ENCODE data around the gene OR51A2.

The OR51A2 gene

DNA sequence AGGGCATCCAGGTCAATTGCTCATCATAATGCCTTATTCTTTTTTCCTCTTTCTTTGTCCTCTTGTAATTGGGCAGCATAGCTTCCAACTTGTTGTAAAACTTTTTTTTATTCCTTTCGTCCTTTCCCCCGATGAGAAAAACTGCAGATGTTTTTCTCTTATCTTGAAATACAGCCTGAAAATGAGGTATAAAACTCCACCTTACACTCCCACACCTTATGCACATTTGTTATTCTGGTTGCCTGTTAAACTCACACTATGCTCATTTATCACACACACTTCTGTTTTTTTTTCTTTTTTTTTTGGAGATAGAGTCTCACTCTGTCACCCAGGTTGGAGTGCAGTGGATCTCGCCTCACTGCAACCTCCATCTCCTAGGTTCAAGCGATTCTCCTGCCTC, 1.9 kb upstream of the OR51A2 start:
- Histone ChIP-seq H3K4me1 (ENCODE audit: control insufficient read depth in 1 of 2, insufficient read depth in 2 of 2, low read length in 2 of 2) (no peaks in the 10 kb centered on the region), H3K36me3 (ENCODE audit: control insufficient read depth in 1 of 2, insufficient read depth in 2 of 2, low read length in 2 of 2) (no peaks in the 10 kb centered on the region), H3K9ac (ENCODE audit: low read depth in 1 of 2, low read length in 2 of 2) (no peak overlapping the region), H3K27me3 (ENCODE audit: control insufficient read depth in 1 of 2, insufficient read depth in 2 of 2, low read length in 2 of 2) (no peaks in the 10 kb centered on the region), H3K4me3 (ENCODE audit: low read depth in 1 of 2, low read length in 2 of 2) (no peak overlapping the region), H3K27ac (ENCODE audit: low read depth, low read length) (no peak overlapping the region), H3K9me3 (ENCODE audit: control insufficient read depth in 1 of 2, low read length in 2 of 2) (no peaks in the 10 kb centered on the region)

GRCh38 chr11:4947505-4947904, 8.0 kb downstream of the OR51A2 start, which contains the start of gene OR51A4:
Gene OR51A4 (minus strand): TSS chr11:4947605. CDS start chr11:4947100, 505 bp downstream.
- Histone ChIP-seq H3K27me3 (ENCODE audit: control insufficient read depth in 1 of 2, insufficient read depth in 2 of 2, low read length in 2 of 2) (no peaks in the 10 kb centered on the region), H3K27ac (ENCODE audit: low read depth, low read length) (no peak within 1 kb of the TSS)

DNA sequence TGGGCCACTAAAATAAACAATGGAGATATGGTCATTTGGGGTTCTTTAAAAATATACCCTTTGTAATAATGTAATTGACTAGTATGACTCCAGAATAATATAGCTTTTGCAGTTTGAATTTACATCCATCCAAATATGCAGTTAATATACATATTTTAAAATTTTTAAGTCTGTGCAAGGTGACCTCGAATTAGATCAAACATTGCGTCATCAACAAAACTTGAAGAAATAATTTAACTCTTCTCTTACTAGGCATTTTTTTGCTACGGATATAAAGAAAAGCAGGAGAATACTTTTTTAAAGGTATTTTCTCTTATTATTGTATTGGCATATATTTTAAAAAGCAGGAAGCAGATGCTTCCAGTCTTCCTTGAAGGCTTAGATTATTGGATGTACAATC, 18.8 kb downstream of the OR51A2 start:
- Histone ChIP-seq H3K27me3 (ENCODE audit: control insufficient read depth in 1 of 2, insufficient read depth in 2 of 2, low read length in 2 of 2) (no peaks in the 10 kb centered on the region), H3K4me3 (ENCODE audit: low read depth in 1 of 2, low read length in 2 of 2) (no peak overlapping the region), H3K9ac (ENCODE audit: low read depth in 1 of 2, low read length in 2 of 2) (no peak overlapping the region), H3K36me3 (ENCODE audit: control insufficient read depth in 1 of 2, insufficient read depth in 2 of 2, low read length in 2 of 2) (no peaks in the 10 kb centered on the region), H3K4me1 (ENCODE audit: control insufficient read depth in 1 of 2, insufficient read depth in 2 of 2, low read length in 2 of 2) (no peaks in the 10 kb centered on the region), H3K9me3 (ENCODE audit: control insufficient read depth in 1 of 2, low read length in 2 of 2) (no peaks in the 10 kb centered on the region), H3K27ac (ENCODE audit: low read depth, low read length) (no peak overlapping the region)

More at GRCh38 chr11:4947505-4947904, 8.0 kb downstream of the OR51A2 start, which contains the start of gene OR51A4:
- Histone ChIP-seq H3K9me3 (ENCODE audit: control insufficient read depth in 1 of 2, low read length in 2 of 2) (no peaks in the 10 kb centered on the region), H3K4me3 (ENCODE audit: low read depth in 1 of 2, low read length in 2 of 2) (no peak within 1 kb of the TSS), H3K36me3 (ENCODE audit: control insufficient read depth in 1 of 2, insufficient read depth in 2 of 2, low read length in 2 of 2) (no peaks in the 10 kb centered on the region), H3K4me1 (ENCODE audit: control insufficient read depth in 1 of 2, insufficient read depth in 2 of 2, low read length in 2 of 2) (no peaks in the 10 kb centered on the region), H3K9ac (ENCODE audit: low read depth in 1 of 2, low read length in 2 of 2) (no peak within 1 kb of the TSS)

- no peak overlapping the region for H3K27ac ChIP-seq (ENCODE audit: low read depth, low read length)
- no peaks in the 10 kb centered on the region for H3K9me3 ChIP-seq (ENCODE audit: control insufficient read depth in 1 of 2, low read length in 2 of 2)
- H3K36me3 ChIP-seq (ENCODE audit: control insufficient read depth in 1 of 2, insufficient read depth in 2 of 2, low read length in 2 of 2) = no peaks in the 10 kb centered on the region
- no peak overlapping the region for H3K4me3 ChIP-seq (ENCODE audit: low read depth in 1 of 2, low read length in 2 of 2)
- no peaks in the 10 kb centered on the region for H3K27me3 ChIP-seq (ENCODE audit: control insufficient read depth in 1 of 2, insufficient read depth in 2 of 2, low read length in 2 of 2)
- no peak overlapping the region for H3K9ac ChIP-seq (ENCODE audit: low read depth in 1 of 2, low read length in 2 of 2)
- H3K4me1 ChIP-seq (ENCODE audit: control insufficient read depth in 1 of 2, insufficient read depth in 2 of 2, low read length in 2 of 2) = no peaks in the 10 kb centered on the region
These were observed 22.8 kb downstream of the OR51A2 start for GRCh38 chr11:4932751-4933150.

DNA sequence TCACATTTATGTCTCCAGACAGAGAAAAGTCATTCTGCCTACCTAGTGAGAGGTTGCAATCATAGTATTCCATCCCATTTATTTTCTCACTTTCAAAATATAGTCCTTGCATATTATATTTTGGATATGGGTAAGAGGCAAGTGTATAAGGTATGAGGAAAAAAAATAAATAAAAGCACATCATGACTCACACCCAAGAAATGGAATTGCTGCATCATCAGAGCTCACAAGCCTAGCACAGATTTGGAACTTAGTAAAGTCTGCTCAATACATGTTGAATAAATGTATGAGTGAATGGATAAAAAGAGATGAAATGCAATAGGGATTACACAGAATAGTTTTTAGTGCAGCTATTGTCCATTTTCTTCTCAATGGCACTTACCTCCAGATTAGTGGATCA, 28.9 kb downstream of the OR51A2 start:
- no peaks in the 10 kb centered on the region for H3K36me3 ChIP-seq (ENCODE audit: control insufficient read depth in 1 of 2, insufficient read depth in 2 of 2, low read length in 2 of 2)
- H3K9ac ChIP-seq (ENCODE audit: low read depth in 1 of 2, low read length in 2 of 2) = no peak overlapping the region
- H3K9me3 ChIP-seq (ENCODE audit: control insufficient read depth in 1 of 2, low read length in 2 of 2) = no peaks in the 10 kb centered on the region
- H3K4me3 ChIP-seq (ENCODE audit: low read depth in 1 of 2, low read length in 2 of 2) = no peak overlapping the region
- H3K27ac ChIP-seq (ENCODE audit: low read depth, low read length) = no peak overlapping the region
- H3K27me3 ChIP-seq (ENCODE audit: control insufficient read depth in 1 of 2, insufficient read depth in 2 of 2, low read length in 2 of 2) = no peaks in the 10 kb centered on the region
- H3K4me1 ChIP-seq (ENCODE audit: control insufficient read depth in 1 of 2, insufficient read depth in 2 of 2, low read length in 2 of 2) = no peaks in the 10 kb centered on the region

- no peaks in the 10 kb centered on the region for H3K27me3 ChIP-seq (ENCODE audit: control insufficient read depth in 1 of 2, insufficient read depth in 2 of 2, low read length in 2 of 2)
- no peak within 1 kb of the TSS for H3K4me3 ChIP-seq (ENCODE audit: low read depth in 1 of 2, low read length in 2 of 2)
- H3K9me3 ChIP-seq (ENCODE audit: control insufficient read depth in 1 of 2, low read length in 2 of 2) = no peaks in the 10 kb centered on the region
- H3K27ac ChIP-seq (ENCODE audit: low read depth, low read length) = no peak within 1 kb of the TSS
- no peak within 1 kb of the TSS for H3K9ac ChIP-seq (ENCODE audit: low read depth in 1 of 2, low read length in 2 of 2)
- no peaks in the 10 kb centered on the region for H3K4me1 ChIP-seq (ENCODE audit: control insufficient read depth in 1 of 2, insufficient read depth in 2 of 2, low read length in 2 of 2)
- H3K36me3 ChIP-seq (ENCODE audit: control insufficient read depth in 1 of 2, insufficient read depth in 2 of 2, low read length in 2 of 2) = no peaks in the 10 kb centered on the region
These were observed 31.3 kb downstream of the OR51A2 start, which contains the start of gene OR51G1 for GRCh38 chr11:4924239-4924638. Gene OR51G1 (minus strand): TSS chr11:4924339. CDS start chr11:4924339, 0 bp downstream.

- no peak overlapping the region for H3K4me3 ChIP-seq (ENCODE audit: low read depth in 1 of 2, low read length in 2 of 2)
- H3K9ac ChIP-seq (ENCODE audit: low read depth in 1 of 2, low read length in 2 of 2) = no peak overlapping the region
- no peaks in the 10 kb centered on the region for H3K9me3 ChIP-seq (ENCODE audit: control insufficient read depth in 1 of 2, low read length in 2 of 2)
- H3K27ac ChIP-seq (ENCODE audit: low read depth, low read length) = no peak overlapping the region
- H3K4me1 ChIP-seq (ENCODE audit: control insufficient read depth in 1 of 2, insufficient read depth in 2 of 2, low read length in 2 of 2) = no peaks in the 10 kb centered on the region
- no peaks in the 10 kb centered on the region for H3K36me3 ChIP-seq (ENCODE audit: control insufficient read depth in 1 of 2, insufficient read depth in 2 of 2, low read length in 2 of 2)
- H3K27me3 ChIP-seq (ENCODE audit: control insufficient read depth in 1 of 2, insufficient read depth in 2 of 2, low read length in 2 of 2) = no peaks in the 10 kb centered on the region
These were observed 33.2 kb downstream of the OR51A2 start for GRCh38 chr11:4922304-4922703.

DNA sequence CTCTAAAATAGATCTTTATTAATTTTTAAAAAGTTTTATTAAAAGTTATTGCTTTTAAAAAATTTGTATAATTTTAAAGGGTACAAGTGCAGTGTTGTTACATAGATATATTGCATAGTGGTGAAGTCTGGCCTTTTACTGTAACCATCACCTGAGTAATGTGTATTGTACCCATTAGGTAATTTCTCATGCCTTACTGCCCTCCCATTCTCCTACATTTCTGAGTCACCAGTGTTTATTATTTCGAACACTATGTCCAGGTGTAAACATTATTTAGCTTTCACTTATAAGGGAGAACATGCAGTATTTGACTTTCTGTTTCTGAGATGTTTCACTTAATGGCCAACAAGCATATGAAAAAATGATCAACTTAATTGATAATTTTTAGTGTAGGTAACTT, 33.7 kb downstream of the OR51A2 start:
- H3K9ac ChIP-seq (ENCODE audit: low read depth in 1 of 2, low read length in 2 of 2) = no peak overlapping the region
- H3K27ac ChIP-seq (ENCODE audit: low read depth, low read length) = no peak overlapping the region
- no peaks in the 10 kb centered on the region for H3K36me3 ChIP-seq (ENCODE audit: control insufficient read depth in 1 of 2, insufficient read depth in 2 of 2, low read length in 2 of 2)
- H3K4me1 ChIP-seq (ENCODE audit: control insufficient read depth in 1 of 2, insufficient read depth in 2 of 2, low read length in 2 of 2) = no peaks in the 10 kb centered on the region
- no peak overlapping the region for H3K4me3 ChIP-seq (ENCODE audit: low read depth in 1 of 2, low read length in 2 of 2)
- no peaks in the 10 kb centered on the region for H3K27me3 ChIP-seq (ENCODE audit: control insufficient read depth in 1 of 2, insufficient read depth in 2 of 2, low read length in 2 of 2)
- H3K9me3 ChIP-seq (ENCODE audit: control insufficient read depth in 1 of 2, low read length in 2 of 2) = no peaks in the 10 kb centered on the region

DNA sequence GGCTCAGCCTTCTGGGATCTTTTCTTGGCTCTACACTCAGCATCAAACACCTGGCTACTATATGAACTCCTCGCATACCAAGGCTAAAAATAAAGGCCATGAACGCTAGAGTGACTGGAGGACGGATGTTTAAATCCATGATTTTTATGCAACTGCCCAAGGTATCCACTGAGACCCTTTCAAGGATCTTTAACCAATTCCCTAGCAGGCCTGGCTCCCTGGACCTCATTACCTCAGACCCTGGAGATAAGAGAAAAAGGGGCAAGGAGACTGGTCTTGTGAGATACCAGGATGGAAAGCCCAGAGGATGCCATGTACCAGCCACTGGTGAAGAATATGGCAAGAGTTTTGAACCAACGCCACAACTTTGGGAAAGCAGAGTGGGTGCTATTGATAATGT, 36.3 kb downstream of the OR51A2 start, which contains the start of gene OR51G2:
TSS of gene OR51G2 (minus strand) at position 101 of the 400 bp plus-strand sequence. CDS start 3,687 bp downstream, outside the sequence.
- H3K9ac ChIP-seq (ENCODE audit: low read depth in 1 of 2, low read length in 2 of 2) = no peak within 1 kb of the TSS
- no peaks in the 10 kb centered on the region for H3K36me3 ChIP-seq (ENCODE audit: control insufficient read depth in 1 of 2, insufficient read depth in 2 of 2, low read length in 2 of 2)
- H3K4me1 ChIP-seq (ENCODE audit: control insufficient read depth in 1 of 2, insufficient read depth in 2 of 2, low read length in 2 of 2) = no peaks in the 10 kb centered on the region
- H3K27me3 ChIP-seq (ENCODE audit: control insufficient read depth in 1 of 2, insufficient read depth in 2 of 2, low read length in 2 of 2) = no peaks in the 10 kb centered on the region
- H3K9me3 ChIP-seq (ENCODE audit: control insufficient read depth in 1 of 2, low read length in 2 of 2) = no peaks in the 10 kb centered on the region
- H3K27ac ChIP-seq (ENCODE audit: low read depth, low read length) = no peak within 1 kb of the TSS
- H3K4me3 ChIP-seq (ENCODE audit: low read depth in 1 of 2, low read length in 2 of 2) = no peak within 1 kb of the TSS

DNA sequence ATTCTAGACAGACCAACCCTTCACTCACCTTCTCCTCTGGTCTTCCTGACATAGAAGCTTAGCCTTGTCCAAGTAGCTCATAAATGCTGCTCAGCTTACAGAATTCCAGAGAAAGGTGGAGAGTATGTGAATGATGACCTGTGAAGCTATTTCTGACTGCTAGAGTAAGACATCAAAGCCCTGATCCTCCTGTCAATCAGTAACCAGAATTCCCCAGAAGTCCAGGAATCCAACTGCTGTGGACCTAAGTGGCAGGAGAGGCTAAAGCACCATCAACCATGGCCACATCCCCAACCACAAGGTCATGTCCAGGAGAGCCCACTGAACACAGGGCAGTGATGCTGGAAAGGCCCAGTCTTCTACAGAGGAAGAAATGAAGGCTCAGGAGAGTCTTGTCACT, 38.9 kb downstream of the OR51A2 start:
- Histone ChIP-seq H3K4me3 (ENCODE audit: low read depth in 1 of 2, low read length in 2 of 2) (no peak overlapping the region), H3K27me3 (ENCODE audit: control insufficient read depth in 1 of 2, insufficient read depth in 2 of 2, low read length in 2 of 2) (no peaks in the 10 kb centered on the region), H3K36me3 (ENCODE audit: control insufficient read depth in 1 of 2, insufficient read depth in 2 of 2, low read length in 2 of 2) (no peaks in the 10 kb centered on the region), H3K27ac (ENCODE audit: low read depth, low read length) (no peak overlapping the region), H3K9ac (ENCODE audit: low read depth in 1 of 2, low read length in 2 of 2) (no peak overlapping the region), H3K9me3 (ENCODE audit: control insufficient read depth in 1 of 2, low read length in 2 of 2) (no peaks in the 10 kb centered on the region), H3K4me1 (ENCODE audit: control insufficient read depth in 1 of 2, insufficient read depth in 2 of 2, low read length in 2 of 2) (no peaks in the 10 kb centered on the region)

Measured in duodenal mucosa (tissue), 2 donors.